ENCODE measurements around the gene NTN4. TPM values are rescaled to one million over a fixed set of nuclear protein-coding genes. Genes with fewer than 3 reads are reported as not detected.

NTN4 gene
- total RNA-seq, 4 donors from 2014 or later = 6.7 to 25.9 (median 16.7) TPM

- 33 to 47% methylated on average over 3 of the region's 3 CpGs for WGBS, 2 donors (ENCODE audit: low coverage in 1 of 2)
- H3K36me3 ChIP-seq = no peaks in the 10 kb centered on the region
- intact Hi-C loops (cut with DNase I; ENCODE audit: low total_unique reads) = no loop called here
- in situ Hi-C loops (cut with MboI; ENCODE audit: low pct_ligation_motif_present in 1 of 4, low pct_unique_long_range_greater_than_20kb in 1 of 4, low sequenced_read_pairs in 3 of 4) = no loop called here
- TF ChIP-seq POLR2A (IDR thresholded peaks at IDR 0.05) (no peak), POLR2AphosphoS5 (IDR thresholded peaks at IDR 0.05) (no peak), EP300 (IDR thresholded peaks at IDR 0.05; ENCODE audit: low read depth) (no peak), CTCF (IDR thresholded peaks at IDR 0.05) (no peak)
- no peak overlapping the region for H3K4me3 ChIP-seq
- DNase-seq = no peak
- H3K27ac ChIP-seq = no peak overlapping the region
- peaks cover 0 to 8% (median 2%) of the 10 kb centered on the region in 4 donors for H3K4me1 ChIP-seq
- H3K9me3 ChIP-seq = no peaks in the 10 kb centered on the region
- no peaks in the 10 kb centered on the region for H3K27me3 ChIP-seq
Measured at GRCh38 chr12:95641299-95641952, 149.1 kb downstream of the NTN4 start.

GRCh38 chr12:95640516-95640915, 150.0 kb downstream of the NTN4 start:
- TF ChIP-seq EP300 (IDR thresholded peaks at IDR 0.05; ENCODE audit: low read depth) (no peak), POLR2AphosphoS5 (IDR thresholded peaks at IDR 0.05) (no peak), POLR2A (IDR thresholded peaks at IDR 0.05) (no peak), CTCF (IDR thresholded peaks at IDR 0.05) (no peak)
- 82 to 84% methylated on average over 3 of the region's 3 CpGs for WGBS, 2 donors (ENCODE audit: low coverage in 1 of 2)

GRCh38 chr12:95637471-95638155, 153.0 kb downstream of the NTN4 start:
- TF ChIP-seq POLR2AphosphoS5 (IDR thresholded peaks at IDR 0.05) = no peak
- TF ChIP-seq POLR2A (IDR thresholded peaks at IDR 0.05) = no peak
- TF ChIP-seq EP300 (IDR thresholded peaks at IDR 0.05; ENCODE audit: low read depth) = no peak
- no peak for TF ChIP-seq CTCF (IDR thresholded peaks at IDR 0.05)
- no peak overlapping the region for H3K4me3 ChIP-seq
- H3K36me3 ChIP-seq = no peaks in the 10 kb centered on the region
- H3K9me3 ChIP-seq = no peaks in the 10 kb centered on the region
- H3K27ac ChIP-seq = no peak overlapping the region
- no peak for DNase-seq
- no peaks in the 10 kb centered on the region for H3K27me3 ChIP-seq
- intact Hi-C loops (cut with DNase I; ENCODE audit: low total_unique reads) = no loop called here
- H3K4me1 ChIP-seq = peaks cover 5 to 38% (median 21%) of the 10 kb centered on the region in 4 donors
- in situ Hi-C loops (cut with MboI; ENCODE audit: low pct_ligation_motif_present in 1 of 4, low pct_unique_long_range_greater_than_20kb in 1 of 4, low sequenced_read_pairs in 3 of 4) = no loop called here
- 53 to 67% methylated on average over 7 to 8 of the region's 8 CpGs for WGBS, 2 donors (ENCODE audit: low coverage in 1 of 2)

More at GRCh38 chr12:95640516-95640915, 150.0 kb downstream of the NTN4 start:
- H3K27me3 ChIP-seq = no peaks in the 10 kb centered on the region
- no peak overlapping the region for H3K27ac ChIP-seq
- no peak overlapping the region for H3K4me3 ChIP-seq
- intact Hi-C loops (cut with DNase I; ENCODE audit: low total_unique reads) = no loop called here
- no peaks in the 10 kb centered on the region for H3K9me3 ChIP-seq
- in situ Hi-C loops (cut with MboI; ENCODE audit: low pct_ligation_motif_present in 1 of 4, low pct_unique_long_range_greater_than_20kb in 1 of 4, low sequenced_read_pairs in 3 of 4) = no loop called here
- no peak for DNase-seq
- H3K36me3 ChIP-seq = no peaks in the 10 kb centered on the region
- peaks cover 0 to 9% (median 3%) of the 10 kb centered on the region in 4 donors for H3K4me1 ChIP-seq

- intact Hi-C loops (cut with DNase I; ENCODE audit: low total_unique reads) = no loop called here
Measured at GRCh38 chr12:95637010-95637409, 153.6 kb downstream of the NTN4 start.

More at GRCh38 chr12:95637010-95637409, 153.6 kb downstream of the NTN4 start:
- H3K36me3 ChIP-seq = no peaks in the 10 kb centered on the region
- no peak overlapping the region for H3K4me3 ChIP-seq
- no peak for DNase-seq
- no peak overlapping the region for H3K27ac ChIP-seq
- peaks cover 5 to 39% (median 22%) of the 10 kb centered on the region in 4 donors for H3K4me1 ChIP-seq
- in situ Hi-C loops (cut with MboI; ENCODE audit: low pct_ligation_motif_present in 1 of 4, low pct_unique_long_range_greater_than_20kb in 1 of 4, low sequenced_read_pairs in 3 of 4) = no loop called here
- no peaks in the 10 kb centered on the region for H3K9me3 ChIP-seq
- no peak for TF ChIP-seq CTCF (IDR thresholded peaks at IDR 0.05)
- TF ChIP-seq EP300 (IDR thresholded peaks at IDR 0.05; ENCODE audit: low read depth) = no peak
- TF ChIP-seq POLR2AphosphoS5 (IDR thresholded peaks at IDR 0.05) = no peak
- TF ChIP-seq POLR2A (IDR thresholded peaks at IDR 0.05) = no peak
- no peaks in the 10 kb centered on the region for H3K27me3 ChIP-seq
- 81 to 87% methylated on average over 24 of the region's 24 CpGs for WGBS, 2 donors (ENCODE audit: low coverage in 1 of 2)
